K562 treated with DMSO at 1 percent for 48 hours (cell line): ENCODE data around the gene IFT88. TPM values are rescaled to one million over a fixed set of nuclear protein-coding genes. Genes with fewer than 3 reads are reported as not detected.

ENCODE experiments used
- total RNA-seq: library from RNA; unstranded; fragments of 300-600 nt; gene quantifications from 2 replicates; pipeline ENCODE4 v1.2.3, GENCODE V29; 2022; ENCODE audit warnings: low replicate concordance; ENCODE audit errors: extremely low read depth

IFT88 gene, protein sequence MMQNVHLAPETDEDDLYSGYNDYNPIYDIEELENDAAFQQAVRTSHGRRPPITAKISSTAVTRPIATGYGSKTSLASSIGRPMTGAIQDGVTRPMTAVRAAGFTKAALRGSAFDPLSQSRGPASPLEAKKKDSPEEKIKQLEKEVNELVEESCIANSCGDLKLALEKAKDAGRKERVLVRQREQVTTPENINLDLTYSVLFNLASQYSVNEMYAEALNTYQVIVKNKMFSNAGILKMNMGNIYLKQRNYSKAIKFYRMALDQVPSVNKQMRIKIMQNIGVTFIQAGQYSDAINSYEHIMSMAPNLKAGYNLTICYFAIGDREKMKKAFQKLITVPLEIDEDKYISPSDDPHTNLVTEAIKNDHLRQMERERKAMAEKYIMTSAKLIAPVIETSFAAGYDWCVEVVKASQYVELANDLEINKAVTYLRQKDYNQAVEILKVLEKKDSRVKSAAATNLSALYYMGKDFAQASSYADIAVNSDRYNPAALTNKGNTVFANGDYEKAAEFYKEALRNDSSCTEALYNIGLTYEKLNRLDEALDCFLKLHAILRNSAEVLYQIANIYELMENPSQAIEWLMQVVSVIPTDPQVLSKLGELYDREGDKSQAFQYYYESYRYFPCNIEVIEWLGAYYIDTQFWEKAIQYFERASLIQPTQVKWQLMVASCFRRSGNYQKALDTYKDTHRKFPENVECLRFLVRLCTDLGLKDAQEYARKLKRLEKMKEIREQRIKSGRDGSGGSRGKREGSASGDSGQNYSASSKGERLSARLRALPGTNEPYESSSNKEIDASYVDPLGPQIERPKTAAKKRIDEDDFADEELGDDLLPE
- not detected in 2 replicates for total RNA-seq

DNA sequence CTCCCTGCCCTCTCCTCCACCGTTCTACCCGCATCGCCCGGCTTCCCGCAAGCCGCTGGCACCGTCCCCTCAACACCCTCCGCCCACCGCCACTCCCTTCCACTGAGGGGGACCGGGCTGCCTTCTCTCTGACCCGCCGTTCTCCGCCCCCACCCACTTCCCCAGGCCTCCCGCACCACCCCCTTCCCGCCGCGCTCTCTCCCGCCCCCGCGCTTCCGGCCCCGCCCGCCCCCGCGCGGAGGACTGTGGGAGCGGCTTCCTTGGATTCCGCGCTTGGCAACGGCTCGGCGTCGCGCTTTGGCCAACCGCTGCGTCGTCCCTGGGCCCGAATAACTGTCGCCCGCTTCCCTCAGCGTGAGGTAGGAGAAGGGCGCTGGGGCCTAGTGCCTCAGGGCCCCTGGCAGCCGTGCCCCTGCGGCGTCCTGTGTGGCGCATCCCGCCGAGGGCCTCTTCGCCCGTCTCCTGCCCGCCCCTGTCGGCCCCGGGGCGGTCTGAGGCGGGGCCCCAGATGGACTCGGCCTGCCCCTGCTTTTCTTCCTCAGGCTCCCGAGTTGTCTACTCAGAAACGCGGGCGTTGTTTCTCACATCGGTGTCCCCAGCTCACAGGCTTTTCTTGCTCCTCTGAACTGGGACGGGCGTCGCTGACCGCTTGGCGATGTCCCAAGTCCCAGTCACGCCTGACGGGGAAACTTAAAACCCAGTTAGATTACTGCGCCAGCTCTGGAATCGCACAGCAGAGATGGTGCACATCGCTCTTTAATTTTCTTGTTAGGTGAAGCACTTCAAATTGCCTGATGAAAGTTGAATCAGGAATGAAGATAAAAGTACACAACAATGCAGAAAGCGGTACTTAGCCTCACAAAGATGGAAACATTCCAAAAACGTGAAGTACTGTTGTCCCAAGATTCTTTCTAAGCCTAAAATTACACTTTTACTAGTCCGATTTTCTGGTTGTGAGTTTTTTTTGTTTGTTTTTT is at the start of gene IFT88:
TSS of gene IFT88 (plus strand) at position 260 of the 977 bp plus-strand sequence. CDS start 7,229 bp downstream, outside the sequence.

DNA sequence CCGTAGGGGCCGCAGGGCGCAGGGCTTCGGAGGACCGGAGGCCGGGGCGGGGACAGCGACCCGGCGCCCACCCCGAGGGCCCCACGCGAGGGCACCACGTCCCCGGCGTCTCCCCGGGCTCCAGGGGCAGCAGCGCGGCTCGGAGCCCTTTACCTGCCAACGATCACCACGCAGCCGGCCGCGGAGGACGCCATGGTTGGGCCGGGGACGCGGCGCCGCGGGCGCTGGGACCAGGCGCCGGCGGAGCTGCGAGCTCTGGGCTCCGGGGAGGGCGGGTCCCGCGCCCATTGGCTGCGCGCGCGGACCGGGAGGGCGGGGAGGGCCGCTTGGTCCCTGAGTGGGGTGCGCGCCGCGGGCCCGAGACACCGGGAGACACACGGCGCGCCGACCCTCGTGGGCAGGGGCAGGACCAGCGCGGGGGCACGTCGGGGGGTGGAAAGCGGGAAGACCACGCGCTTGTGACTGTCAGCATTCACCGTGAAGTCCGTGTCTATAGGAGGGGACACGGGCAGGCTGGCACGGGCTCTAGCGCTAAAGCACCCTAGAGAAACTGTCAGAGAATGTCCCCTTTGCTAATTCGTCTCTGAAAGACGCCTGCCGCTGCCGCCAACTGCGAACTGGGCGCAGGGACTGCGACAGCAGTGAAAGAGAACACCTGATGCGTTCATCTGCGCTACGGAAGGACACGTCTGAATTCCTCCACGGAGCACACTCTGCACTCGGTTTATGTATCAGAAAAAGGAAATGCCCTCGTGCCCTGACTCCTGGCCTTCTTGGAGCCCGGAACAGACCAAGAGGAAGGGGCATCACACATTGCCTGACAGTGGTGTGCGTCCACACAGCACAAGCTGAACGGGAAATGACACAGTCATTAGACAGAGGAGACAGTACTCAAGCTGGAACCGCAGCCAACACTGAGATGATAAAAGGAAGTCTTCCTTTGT is 41.1 kb upstream of the IFT88 start, which contains the start of gene CRYL1:
TSS of gene CRYL1 (minus strand) at position 257 of the 944 bp plus-strand sequence. CDS start at position 194, 63 bp downstream.

DNA sequence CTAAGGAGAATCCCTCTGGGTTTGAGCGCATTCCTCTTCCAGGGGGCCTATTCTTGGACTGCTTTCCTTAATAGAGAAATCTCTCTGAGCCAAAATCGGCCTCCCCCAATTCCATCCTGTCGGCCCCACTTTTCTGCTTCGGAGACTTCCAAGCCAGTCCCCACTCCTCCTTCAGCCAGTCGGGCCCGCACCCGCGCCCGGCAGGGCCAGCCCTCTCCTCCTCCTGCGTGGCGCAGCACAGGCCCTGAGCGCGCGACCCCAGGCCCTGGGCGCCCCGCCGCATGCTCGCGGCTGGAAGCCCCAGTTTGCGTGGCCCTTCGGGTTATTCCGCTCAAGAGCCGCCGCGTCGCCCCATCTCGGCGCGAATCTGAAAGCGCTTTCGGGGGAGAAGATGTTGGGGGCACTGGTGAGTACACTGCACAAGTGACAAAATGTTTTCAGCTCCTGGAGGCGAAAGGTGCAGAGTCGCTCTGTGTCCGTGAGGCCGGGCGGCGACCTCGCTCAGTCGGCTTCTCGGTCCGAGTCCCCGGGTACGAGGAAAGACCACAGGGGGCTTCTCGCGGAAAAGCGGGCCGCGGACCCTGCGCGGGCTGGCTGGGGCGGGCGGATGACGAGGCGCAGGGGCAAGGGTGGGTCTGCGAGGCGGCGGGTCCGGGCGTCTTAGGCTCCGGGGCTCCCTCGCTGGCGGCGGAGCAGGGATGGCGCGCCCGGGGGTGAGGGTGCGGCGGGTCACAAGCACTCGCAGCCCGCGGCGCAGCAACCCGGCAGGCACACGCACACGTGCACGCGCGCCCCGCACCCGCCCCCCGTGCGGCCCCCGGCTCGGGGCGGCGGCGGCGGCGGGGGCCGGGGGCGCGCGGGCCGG is 136.2 kb downstream of the IFT88 start, which contains the start of gene IL17D:
TSS of gene IL17D (plus strand) at position 785 of the 865 bp plus-strand sequence. CDS start 303 bp downstream, outside the sequence.

Other genes with a start within 250 kb of the IFT88 start
- gene CRYL1, start 41.3 kb upstream of the IFT88 start, total RNA-seq = not detected in 2 replicates
- gene IL17D, start 136.5 kb downstream of the IFT88 start, total RNA-seq = not detected in 2 replicates
- not detected in 2 replicates for gene EEF1AKMT1, start 206.8 kb downstream of the IFT88 start, total RNA-seq